Stimulated activated CD4-positive, alpha-beta T cell treated with anti-CD3 and anti-CD28 coated beads, TNF-alpha, amount 100 ng/mL, for 48 hours (primary cell): ENCODE results near the gene NCAN.
"Not testable (repeated sequence)": the region's sequence is repeated elsewhere in the genome, so short reads cannot be mapped to it uniquely, and the experiment has no call there.

Experiments used
- DNase-seq, 3 donors: peaks; one replicate each; pipeline ENCODE4 v3.0.0-alpha.2; 2020; ENCODE audit warnings: low read depth in 3 of 3

Gene NCAN

DNA sequence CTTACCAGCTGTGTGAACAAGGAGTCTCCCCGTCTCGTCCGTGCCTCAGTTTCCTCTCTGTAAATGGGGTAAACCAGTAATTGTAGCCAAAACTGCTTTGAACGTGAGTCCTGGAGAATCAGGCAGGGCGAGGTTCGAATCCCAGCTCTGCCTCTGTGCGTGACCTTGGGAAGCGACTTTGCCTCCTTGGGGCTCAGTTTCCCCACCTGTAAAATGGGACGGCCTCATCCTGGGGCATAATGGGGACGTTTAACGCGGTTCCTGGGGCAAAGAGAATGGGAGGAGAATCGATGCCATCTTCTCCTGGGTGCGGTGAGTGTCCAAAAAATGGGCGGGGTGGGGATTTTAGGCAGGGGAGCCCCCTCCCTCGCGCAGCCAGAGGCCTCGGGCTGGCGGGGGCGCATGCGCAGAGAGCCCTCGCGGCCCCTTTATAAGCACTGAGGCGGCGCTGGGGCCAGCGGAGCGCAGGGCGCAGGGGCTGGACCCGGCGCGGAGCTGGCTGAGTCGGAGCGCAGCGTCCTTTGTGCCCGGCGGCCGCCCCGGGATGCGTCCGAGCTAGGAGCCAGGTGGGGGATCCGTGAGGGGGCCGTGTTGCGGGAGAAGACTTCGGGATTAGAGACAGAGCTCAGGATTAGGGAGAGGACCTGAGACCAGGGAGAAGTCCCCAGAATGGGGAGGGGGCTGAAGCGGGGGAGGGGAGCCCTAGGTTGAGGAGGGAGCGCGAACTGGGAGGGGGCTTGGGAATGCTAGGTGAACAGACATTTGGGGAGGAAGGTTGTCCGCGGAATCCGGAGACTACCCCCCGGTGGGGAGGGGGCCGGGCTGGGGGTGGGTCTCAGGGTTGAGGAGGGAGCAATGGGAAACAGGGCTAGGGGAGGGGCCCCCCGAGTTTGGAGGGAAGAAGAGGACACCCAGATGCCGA lies at the start of gene NCAN:
Gene NCAN (plus strand): TSS at position 460 of the 922 bp plus-strand sequence. CDS start 4,996 bp downstream, outside the sequence.
- DNase-seq, result no peak

DNA sequence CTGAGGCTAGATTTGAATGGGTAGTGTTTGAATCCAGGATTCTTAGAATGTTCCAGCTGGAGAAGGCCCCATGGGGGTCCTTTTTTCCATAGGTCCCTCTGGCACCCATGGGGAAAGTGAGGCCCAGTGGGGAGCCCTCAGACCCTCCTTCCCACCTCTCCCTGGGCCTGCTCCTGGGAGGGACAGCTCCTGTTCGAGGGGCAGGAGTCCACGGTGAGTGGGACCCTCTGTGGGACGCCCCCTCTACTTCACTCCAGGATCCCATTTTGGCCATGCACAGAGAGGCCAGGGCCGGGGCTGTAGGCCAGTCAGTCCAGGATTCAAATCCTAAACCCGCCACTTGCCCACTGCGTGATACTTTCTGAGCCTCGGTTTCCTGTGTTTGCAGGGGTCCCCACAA lies 49.3 kb upstream of the NCAN start:
- no peak for DNase-seq

DNA sequence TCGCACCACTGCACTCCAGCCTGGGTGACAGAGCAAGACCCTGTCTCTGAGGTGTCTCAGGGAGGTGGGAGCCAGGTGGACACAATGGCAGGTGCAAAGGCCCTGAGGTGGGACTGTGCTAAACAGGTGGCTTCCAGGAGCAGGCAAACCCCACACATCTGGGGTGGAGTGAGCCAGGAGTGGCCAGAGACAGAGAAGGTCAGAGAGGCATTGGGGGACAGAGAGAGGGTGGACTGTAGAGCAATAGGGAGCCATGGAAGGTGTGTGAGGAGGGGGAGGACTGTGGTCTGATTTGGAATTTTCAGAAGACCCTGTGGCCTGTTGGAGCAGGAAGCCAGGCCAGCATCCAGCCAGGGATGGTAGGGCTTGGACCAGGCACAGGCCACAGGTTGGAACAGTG lies 46.4 kb upstream of the NCAN start:
- no peak for DNase-seq

DNA sequence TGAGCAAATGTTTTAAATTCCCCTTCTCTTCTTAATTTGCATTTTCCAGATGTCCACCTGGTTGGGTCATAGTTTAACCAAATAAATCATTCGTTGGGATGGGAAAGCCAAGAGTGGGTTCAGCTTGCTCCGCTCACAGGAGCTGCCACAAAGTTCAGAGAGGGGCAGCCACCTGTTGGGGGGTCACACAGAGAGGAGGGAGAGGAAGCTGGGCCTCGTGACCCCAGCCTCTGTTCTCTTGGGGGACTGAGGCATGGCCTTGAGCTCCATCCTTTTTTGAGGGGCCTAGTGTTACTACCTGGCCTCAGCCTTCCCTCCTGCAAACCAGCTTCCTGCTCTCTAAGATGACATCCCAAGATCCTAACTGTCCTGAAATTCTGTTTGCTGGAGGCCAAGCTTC lies 44.1 kb upstream of the NCAN start:
- no peak for DNase-seq

DNA sequence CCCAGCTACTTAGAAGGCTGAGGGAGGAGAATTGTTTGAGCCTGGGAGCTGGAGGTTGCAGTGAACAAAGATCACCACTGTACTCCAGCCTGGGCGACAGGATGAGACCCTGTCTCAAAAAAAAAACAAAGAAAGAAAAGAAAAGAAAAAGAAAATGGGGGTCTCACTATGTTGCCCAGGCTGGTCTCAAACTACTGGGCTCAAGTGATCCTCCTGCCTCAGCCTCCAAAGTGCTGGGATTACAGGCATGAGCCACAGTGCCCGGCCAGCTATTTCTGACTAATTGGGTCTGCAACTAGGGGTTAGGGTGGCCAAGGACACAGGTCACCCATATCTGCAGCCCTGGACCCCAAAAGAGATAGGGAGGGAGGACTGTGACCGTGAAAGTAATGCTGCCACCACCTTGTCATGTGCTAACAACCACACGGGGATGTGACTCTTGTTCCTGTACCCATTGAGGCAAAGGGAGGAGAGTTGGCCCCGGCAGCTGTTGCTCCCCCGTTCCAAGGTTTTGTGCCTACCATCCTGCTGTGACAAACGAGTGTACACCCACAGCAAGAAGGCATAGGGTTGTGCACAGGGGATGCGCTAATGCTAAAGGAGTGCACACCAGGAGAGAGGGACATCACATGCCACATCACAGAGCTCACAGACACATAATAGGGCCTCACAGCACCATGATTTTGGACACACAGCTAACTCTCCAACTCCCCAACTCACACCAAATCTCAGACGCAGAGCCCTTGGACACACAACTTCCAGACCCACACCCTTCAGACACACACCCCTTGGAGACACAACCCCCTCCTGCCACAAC lies 42.3 kb upstream of the NCAN start:
- no peak for DNase-seq

DNA sequence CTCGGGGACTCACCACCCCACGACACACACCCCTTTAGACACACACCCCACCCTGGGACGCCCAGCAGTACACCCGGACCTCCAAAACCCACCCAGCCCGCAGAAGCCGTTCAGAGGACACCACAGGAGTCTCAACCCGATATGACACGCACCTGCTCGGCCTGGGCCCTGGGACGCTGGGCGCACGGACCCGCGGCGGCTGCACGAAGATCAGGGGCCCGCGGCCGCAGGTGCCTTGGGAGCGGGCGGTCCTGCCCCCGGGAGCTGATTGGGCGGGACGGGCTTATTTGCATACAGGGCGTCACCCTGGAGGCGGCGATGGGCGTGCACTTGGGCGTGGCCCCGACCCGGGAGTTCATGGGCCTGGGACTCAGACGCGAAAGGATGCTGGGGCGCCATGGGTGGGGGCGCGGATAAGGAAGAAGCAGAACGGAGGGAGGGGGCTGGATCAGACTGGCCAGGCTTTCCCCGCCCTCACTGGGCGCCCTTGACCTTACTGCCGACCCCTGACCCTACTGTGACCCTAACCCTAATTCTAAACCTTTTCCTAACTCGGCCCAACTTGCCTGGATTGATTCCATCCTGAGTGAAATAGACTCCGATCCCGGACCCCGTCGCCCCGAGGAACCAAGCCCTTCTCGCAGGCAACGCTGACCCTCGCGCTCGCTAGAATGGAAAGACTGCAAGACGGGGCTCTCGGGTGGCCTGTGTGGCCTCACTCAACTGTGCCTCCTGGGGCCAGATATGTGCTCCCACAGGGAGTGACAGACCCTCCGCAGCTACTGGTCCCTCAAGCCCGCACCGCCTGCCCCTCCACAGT lies 41.5 kb upstream of the NCAN start, which contains the start of gene MEF2B:
Gene MEF2B (minus strand): TSS at position 211 of the 820 bp plus-strand sequence. CDS start 19,528 bp downstream, outside the sequence.
- peak; percentile 41 to 76 (median 72) for DNase-seq

DNA sequence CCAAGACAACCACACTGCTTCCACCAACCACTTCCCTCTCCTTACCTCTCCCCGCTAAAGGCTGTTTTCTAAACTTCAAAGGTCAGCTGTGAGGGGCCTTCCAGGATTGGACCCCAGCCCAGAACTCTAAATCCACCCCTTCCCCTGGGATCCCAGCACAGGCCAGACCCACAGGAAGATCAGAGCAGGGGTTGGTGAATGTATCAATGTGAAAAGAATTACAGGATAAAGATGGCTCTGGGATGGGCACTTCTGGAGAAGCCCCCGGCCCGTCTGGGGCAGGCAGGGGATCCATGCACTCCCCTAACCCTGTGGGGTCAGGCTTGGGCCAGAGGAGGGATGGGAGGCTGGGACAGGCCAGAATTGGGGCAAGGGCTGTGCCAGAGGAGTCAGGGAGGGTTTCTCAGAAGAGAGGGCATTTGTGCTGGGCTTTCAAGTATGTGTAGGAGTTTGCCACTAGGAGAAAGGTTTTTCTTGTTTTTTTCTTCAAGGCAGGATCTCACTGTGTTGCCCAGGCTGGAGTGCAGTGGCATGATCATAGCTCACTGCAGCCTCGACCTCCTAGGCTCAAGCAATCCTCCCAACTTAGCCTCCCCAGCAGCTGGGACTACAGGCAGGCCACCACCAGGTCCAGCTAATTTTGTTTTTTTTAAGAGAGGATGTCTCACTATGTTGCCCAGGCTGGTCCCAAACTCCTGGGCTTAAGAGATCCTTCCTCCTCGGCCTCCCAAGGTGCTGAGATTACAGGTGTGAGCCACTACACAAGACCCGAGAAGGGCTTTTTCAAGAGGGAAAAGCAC lies 40.7 kb upstream of the NCAN start:
- no peak for DNase-seq

DNA sequence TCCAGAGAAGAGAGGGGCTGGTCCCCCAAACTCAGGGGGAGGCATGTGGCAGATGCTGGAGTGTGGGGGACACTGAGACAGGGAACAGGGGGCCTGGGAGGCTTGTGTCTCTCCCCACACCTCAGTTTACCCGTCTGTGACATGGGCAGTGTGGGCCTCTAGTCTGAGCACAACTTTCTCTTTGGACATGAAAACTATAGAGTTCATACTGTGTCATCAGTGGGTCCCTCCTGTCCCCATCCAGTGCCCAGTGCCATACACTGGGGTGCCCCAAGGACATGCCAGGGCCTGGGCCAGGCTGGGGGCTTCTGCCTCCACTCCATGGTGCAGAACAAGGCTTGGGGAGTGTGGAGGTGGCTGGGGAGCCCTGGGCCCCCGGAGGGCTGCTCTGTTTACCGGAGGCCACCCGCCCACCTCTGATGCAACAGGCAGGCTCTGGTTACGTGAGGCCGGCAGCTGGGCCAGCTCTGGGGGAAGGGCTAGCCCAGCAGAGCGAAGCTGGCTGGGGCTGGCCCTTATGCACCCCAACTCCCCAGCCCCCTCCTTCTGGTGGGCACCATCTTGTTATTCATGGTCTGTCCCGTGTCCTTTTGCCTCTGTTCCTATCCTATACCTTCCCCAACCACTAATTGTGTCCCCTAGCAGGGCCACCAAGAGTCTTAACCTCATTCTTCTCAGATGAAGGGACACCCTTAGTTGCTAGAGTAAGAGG lies 39.8 kb upstream of the NCAN start:
- no peak for DNase-seq

DNA sequence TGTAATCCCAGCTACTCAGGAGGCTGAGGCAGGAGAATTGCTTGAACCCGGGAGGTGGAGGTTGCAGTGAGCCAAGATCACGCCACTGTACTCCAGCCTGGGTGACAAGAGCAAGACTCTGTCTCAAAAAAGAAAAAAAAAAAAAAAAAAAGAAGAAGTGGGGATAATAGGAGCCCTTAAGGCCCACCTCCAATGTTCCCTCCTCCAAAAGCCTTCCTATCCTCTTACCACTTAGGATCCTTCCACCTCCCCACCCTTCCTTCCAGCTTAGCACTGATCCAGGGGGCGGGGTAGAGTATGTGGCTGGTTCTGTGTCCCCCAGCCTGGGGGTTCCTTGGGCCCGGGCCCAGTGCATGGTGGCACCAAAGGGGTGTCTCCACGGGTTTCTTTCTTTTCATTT lies 38.5 kb upstream of the NCAN start:
- not testable (repeated sequence) for DNase-seq

DNA sequence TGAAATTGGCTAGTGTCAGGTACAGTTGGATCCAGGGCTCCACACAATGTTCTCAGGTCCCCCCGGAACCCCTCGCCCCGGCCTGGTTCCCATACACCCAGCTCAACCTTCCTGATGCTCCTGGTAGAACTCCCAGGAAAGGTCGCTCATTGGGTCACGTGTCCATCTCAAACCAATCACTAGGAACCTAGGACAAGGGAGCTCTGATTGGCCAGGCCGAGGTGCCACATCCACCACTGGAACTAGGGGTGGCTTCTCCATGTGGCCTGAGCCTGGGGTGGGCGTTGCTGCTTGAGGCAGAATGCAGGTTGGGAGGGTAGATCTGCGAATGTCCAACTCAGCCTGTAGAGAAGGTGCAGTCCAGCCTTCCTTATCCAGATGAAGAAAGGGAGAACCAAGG lies 34.8 kb upstream of the NCAN start:
- no peak for DNase-seq

DNA sequence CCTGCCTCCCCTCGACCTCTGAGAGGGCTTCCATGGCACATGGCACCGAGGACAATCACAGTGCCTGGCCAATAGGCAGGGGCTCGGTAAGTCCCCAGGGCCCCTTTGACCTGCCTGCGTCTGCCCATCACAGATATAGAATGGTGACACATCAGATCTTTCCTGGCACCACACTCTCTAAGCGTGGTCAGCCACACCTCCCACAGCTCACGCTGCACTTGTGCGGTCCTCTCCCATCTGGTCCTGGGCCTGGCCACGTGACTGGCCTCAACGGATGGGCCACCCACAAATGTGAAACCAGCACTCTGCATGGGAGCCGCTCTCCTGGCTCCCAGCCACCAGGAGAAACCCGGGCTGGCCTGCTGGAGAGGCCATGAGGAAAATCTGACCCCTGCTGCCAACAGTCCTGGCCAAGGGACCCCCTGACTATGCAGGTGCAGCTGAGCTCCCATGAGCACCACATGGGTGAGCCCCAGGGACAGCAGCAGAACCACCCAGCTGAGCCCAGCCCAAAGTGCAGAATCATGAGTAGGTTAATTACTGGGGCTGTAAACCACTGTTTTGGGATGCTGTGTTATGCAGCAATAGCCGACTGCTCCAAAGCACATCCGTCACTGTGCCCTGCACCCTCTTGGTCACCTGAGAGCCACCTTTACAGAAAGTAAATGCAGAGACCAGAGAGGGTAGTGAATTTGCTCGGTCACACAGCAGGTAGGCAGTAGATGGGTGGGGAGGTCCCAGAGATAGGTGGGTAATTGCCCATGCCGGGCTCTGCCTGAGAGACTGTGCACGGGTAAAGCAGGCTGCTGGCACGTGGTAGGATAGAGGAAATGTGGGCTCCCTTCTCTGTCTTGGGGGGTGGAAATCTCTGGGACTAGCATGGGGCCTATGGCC lies 32.0 kb upstream of the NCAN start:
- DNase-seq, result no peak

DNA sequence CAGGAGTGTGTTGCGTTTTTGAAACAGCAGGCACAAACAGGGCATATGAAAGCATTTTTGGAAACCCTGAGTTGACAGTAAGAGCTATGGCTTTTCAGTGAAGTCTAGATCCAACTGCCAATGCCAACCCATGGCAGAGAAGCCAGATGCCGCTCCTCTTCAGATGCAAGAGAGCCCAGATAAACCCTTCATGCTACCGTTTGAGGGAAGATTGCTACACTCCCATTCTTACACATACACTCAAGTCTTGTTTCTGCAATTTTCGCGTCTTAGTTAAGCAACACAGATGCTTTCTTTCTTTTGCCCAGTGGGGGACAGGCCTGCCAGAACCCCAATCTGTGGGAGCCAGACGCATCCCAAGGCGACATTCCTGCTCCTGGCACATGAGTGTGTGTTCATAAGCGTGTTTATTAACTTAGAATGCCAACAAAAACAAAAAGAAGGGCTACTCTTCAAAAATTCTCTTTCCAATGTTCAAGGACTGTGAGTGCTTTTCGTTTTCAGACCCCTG lies 30.2 kb upstream of the NCAN start:
- no peak for DNase-seq

DNA sequence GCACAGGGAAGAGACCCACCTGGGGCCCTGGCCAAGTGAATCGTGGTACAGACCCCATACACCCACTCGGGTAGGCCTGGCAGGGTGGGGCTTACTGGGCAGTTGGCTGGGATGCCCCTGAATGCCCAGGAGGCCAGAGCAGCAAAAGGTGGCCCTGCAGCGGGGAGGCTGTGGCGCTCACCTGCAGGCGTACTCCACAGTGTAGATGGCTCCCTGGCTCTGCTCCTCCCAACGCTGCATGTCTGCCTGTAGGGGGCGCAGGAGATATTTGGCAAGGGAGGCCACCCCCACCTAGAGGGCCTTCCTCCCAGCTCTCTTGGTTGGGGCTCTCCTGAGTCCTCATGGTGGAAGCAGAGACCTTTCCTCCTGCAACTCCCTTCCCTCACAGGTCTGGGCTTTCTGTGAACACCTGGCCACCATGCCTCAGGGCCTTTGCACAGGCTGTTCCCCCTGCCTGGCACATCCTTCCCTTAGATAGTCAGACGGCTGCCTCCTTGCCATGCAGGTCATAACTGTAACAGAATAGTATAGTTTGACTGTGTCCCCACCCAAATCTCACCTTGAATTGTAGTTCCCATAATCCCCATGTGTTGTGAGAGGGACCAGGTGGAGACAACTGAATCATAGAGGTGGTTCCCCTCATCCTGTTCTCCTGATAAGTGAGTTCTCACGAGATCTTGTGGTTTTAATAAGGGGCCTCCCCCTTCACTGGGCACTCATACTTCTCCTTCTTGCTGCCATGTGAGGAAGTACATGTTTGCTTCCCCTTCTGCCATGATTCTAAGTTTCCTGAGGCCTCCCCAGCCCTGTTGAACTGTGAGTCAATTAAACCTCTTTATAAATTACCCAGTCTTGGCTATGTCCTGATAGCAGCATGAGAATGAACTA lies 25.7 kb upstream of the NCAN start:
- DNase-seq, result peak; percentile 41 to 69 (median 43)

DNA sequence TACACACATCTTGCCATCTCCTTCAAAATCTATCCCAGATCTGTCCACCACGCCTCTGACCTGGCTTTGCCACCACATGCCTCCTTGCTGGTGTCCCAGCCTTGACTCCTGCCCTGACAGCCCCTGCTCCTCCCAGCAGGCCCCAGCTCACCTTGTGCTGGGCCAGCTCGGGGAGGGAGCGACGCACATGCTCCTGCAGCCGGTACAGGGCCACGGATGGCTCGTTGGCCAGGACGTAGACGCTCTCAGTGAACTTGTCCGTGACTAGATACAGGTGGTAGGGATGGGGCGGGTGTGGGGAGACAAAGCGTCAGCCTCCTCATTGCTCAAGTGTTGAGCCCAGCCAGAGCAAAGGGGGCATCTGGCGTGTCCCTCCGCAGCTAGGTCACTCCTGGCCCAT lies 25.0 kb upstream of the NCAN start:
- no peak for DNase-seq

DNA sequence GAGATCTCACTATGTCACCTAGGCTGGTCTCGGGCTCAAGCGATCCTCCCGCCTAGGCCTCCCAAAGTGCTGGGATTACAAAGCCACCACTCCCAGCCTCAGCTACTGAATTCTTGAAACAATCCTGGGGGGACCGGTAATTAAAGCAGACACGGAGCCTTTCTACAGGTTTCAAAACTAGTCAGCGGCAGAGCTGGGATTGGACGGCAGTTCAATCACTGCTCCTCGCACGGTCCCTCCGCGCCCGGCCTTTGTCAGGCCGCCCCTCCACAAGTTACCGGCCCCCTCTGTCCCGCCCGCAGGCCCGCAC lies 20.0 kb upstream of the NCAN start:
- no peak for DNase-seq

DNA sequence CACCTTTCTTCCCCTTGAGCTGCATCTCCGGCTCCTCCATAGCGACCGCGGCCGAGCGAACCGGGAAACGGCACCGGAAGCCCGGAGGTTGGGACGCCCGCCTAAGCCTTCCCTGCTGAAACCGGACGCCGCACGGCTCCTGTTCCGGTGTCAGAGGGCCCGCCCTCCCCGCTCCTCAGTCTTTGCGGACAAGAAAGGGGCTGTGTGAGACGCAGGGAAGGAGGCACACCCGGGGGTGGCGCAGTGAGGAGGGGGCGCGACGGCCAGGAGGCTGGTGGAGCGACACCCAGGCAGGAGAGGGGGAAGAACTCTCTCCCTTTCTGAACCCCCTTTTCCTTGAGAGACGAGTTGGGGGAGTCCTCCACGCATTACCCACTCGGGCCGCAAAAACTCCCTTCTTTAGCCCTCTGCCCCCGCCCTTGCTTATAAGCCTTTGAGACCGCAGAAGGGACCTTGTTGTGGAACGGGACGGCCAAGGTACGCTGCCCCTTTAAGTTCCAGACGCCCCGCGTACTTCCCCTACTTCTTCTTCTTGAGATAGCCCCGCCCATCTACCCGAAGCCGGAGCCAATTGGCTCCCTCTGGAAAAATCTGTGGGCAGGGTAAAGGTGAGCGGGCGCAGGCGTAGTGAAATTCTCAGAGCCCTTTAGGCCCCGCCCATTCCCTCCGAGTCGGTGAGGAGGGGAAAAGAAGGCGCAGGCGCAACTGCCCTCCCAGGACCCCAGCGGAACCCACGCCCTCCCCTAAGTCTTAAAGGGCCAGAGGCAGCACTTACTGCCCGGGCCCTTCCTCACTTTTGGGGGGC lies 19.5 kb upstream of the NCAN start, which contains the start of the genes BORCS8 and RFXANK:
Gene BORCS8 (minus strand): TSS at position 75 of the 805 bp plus-strand sequence. CDS start 35 bp downstream, at position 40.
Gene RFXANK (plus strand): TSS at position 181 of the 805 bp plus-strand sequence. CDS start 1,689 bp downstream, outside the sequence.
- peak; percentile 97 to 99 (median 97) for DNase-seq

DNA sequence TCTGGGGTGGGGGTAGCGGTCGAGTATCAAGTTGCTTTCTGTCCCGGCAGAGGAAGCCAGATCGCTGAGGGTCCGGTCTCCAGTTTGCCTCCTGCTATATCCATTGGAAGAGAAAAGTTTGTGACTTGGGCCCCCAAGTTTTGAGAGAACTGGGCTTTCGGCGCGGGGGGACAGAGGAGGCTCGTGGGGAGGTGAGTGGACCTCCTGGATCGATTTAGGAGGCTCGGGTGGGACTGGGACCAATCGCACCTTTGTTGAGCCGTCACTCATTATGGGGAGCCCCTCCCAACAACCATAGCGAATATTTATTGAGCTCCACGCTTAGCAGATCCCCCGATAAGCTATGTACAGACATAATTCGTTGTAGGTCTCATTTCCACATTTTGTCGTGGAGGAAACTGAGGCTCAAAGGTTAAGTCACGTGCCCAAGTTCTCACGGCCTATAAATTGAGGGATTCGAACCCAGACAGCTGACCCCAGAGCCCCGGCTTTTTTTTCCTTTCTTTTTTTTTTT lies 18.8 kb upstream of the NCAN start:
- no peak for DNase-seq
